H1 (cell line): ENCODE results near the gene CNGA4.

ENCODE experiments used
- JUN ChIP-seq: IDR thresholded peaks from 2 replicates; pipeline ENCODE4 v1.6.1; 2011; ENCODE audit warnings: low read depth, mild to moderate bottlenecking, improper control_type of control experiment, low read length
- NRF1 ChIP-seq: IDR thresholded peaks from 2 replicates; pipeline ENCODE4 v1.6.1; 2011; ENCODE audit warnings: mild to moderate bottlenecking, low read depth, low read length, improper control_type of control experiment
- POLR2A ChIP-seq, 2 experiments: IDR thresholded peaks; 1 replicate in 1 of 2; 2 replicates in 1 of 2; pipeline ENCODE4 v1.6.1; 2011; ENCODE audit warnings: low read depth in 2 of 2, low read length in 2 of 2, mild to moderate bottlenecking in 2 of 2; ENCODE audit errors: control extremely low read depth in 1 of 2
- POLR2AphosphoS5 ChIP-seq: IDR thresholded peaks from 2 replicates; pipeline ENCODE4 v1.6.1; 2011; ENCODE audit warnings: low read depth, low read length
- RAD21 ChIP-seq, 2 experiments: IDR thresholded peaks in 1 of 2; conservative IDR thresholded peaks in 1 of 2; 2 replicates each; pipeline ENCODE4 v1.6.1; 2011; ENCODE audit warnings: low read depth in 2 of 2, low read length in 2 of 2, improper control_type of control experiment in 1 of 2, inconsistent platforms in 1 of 2, mild to moderate bottlenecking in 1 of 2, moderate library complexity in 1 of 2
- RFX5 ChIP-seq: IDR thresholded peaks from 2 replicates; pipeline ENCODE4 v1.6.1; 2011; ENCODE audit warnings: low read depth, low read length, improper control_type of control experiment, borderline replicate concordance
- TF ChIP-seq, protein P1 (sequence below): IDR thresholded peaks from 2 replicates; pipeline ENCODE4 v1.6.1; 2012; ENCODE audit warnings: inconsistent platforms
- TF ChIP-seq, protein P2 (sequence below), 3 experiments: IDR thresholded peaks; 1 replicate in 2 of 3; 2 replicates in 1 of 3; pipeline versions ENCODE4 v1.5.1 to v1.6.1; 2011; ENCODE audit warnings: low read length in 3 of 3, mild to moderate bottlenecking in 3 of 3, inconsistent platforms in 2 of 3, low read depth in 1 of 3, moderate library complexity in 1 of 3; ENCODE audit not compliant: insufficient read depth in 1 of 3; ENCODE audit errors: control extremely low read depth in 1 of 3
- TF ChIP-seq, protein P3 (sequence below): IDR thresholded peaks from 2 replicates; pipeline ENCODE4 v1.6.1; 2011; ENCODE audit warnings: low read length, improper control_type of control experiment

DNA sequence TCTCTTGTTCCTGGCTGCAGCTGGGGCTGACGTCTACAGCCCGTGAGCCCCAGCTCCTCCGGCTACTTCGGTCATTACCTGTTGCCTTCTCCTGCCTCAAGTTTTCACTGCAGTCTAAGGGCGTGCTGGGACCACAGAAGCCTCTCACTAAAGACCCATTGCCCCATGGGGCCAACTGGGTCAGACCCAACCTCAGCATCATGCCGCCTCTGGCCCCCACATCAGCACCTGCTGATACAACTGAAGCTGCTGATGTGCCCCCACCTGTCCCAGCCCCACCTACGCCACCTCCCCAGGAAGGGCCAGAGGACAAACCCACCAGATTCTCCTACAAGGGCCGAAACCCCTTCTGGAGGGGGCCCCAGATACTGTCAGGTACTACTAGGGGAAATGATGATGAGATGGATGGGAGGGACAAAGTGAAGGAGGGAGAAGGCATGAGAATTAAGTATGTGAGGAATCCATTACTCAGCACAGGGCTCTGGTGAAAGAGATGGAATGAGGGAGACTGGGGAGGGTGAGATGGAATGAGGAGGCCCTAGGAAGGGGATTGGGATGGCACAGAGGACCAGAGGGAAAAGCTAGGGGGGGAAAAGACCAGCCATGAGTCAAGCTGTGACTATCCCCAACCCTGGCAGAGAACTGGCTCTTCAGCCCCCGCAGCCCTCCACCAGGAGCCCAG, 28.5 kb upstream of the CNGA4 start:
- no peak for TF ChIP-seq JUN
- TF ChIP-seq NRF1 = no peak
- TF ChIP-seq, protein P1, sequence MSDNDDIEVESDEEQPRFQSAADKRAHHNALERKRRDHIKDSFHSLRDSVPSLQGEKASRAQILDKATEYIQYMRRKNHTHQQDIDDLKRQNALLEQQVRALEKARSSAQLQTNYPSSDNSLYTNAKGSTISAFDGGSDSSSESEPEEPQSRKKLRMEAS = no peak
- TF ChIP-seq, protein P2, sequence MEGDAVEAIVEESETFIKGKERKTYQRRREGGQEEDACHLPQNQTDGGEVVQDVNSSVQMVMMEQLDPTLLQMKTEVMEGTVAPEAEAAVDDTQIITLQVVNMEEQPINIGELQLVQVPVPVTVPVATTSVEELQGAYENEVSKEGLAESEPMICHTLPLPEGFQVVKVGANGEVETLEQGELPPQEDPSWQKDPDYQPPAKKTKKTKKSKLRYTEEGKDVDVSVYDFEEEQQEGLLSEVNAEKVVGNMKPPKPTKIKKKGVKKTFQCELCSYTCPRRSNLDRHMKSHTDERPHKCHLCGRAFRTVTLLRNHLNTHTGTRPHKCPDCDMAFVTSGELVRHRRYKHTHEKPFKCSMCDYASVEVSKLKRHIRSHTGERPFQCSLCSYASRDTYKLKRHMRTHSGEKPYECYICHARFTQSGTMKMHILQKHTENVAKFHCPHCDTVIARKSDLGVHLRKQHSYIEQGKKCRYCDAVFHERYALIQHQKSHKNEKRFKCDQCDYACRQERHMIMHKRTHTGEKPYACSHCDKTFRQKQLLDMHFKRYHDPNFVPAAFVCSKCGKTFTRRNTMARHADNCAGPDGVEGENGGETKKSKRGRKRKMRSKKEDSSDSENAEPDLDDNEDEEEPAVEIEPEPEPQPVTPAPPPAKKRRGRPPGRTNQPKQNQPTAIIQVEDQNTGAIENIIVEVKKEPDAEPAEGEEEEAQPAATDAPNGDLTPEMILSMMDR (IDR thresholded peaks at IDR 0.05; ENCODE audit: control extremely low read depth in 1 of 3, insufficient read depth in 1 of 3, low read depth in 1 of 3, low read length in 3 of 3) = no peak
- no peak for TF ChIP-seq POLR2AphosphoS5
- TF ChIP-seq POLR2A (IDR thresholded peaks at IDR 0.05; ENCODE audit: control extremely low read depth in 1 of 2, low read depth in 2 of 2, low read length in 2 of 2) = no peak
- TF ChIP-seq, protein P3, sequence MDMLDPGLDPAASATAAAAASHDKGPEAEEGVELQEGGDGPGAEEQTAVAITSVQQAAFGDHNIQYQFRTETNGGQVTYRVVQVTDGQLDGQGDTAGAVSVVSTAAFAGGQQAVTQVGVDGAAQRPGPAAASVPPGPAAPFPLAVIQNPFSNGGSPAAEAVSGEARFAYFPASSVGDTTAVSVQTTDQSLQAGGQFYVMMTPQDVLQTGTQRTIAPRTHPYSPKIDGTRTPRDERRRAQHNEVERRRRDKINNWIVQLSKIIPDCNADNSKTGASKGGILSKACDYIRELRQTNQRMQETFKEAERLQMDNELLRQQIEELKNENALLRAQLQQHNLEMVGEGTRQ = no peak
- TF ChIP-seq RAD21 (IDR thresholded peaks at IDR 0.05 in 1 of 2, conservative IDR thresholded peaks at IDR 0.05 in 1 of 2; ENCODE audit: low read depth in 2 of 2, low read length in 2 of 2) = no peak
- TF ChIP-seq RFX5 = no peak
